LNCaP clone FGC (cell line): ENCODE data around the gene GTF2A1L.

Experiments
- DNase-seq: peaks from one replicate; pipeline ENCODE4 v3.0.0-alpha.2; 2011; ENCODE audit warnings: low read depth
- H3K4me3 ChIP-seq: 2 replicates; pipeline ENCODE4 v1.5.1; 2011; ENCODE audit warnings: mild to moderate bottlenecking, low read depth, low read length, control low read depth
- CTCF ChIP-seq: IDR thresholded peaks from 2 replicates; pipeline ENCODE4 v1.5.1; 2012; ENCODE audit warnings: mild to moderate bottlenecking; ENCODE audit not compliant: control insufficient read depth, insufficient read depth; ENCODE audit errors: extremely low read depth

The GTF2A1L gene

GRCh38 chr2:48624696-48625095 lies 7.0 kb downstream of the GTF2A1L start:
- no peak for TF ChIP-seq CTCF
- no peak for DNase-seq
- no peak overlapping the region for H3K4me3 ChIP-seq

- H3K4me3 ChIP-seq, result no peak overlapping the region
- no peak for DNase-seq
- no peak for TF ChIP-seq CTCF
Observed at GRCh38 chr2:48626047-48626446, 8.4 kb downstream of the GTF2A1L start.

GRCh38 chr2:48633143-48633542 lies 15.5 kb downstream of the GTF2A1L start:
- no peak for DNase-seq
- H3K4me3 ChIP-seq, result no peak overlapping the region
- TF ChIP-seq CTCF, result no peak

GRCh38 chr2:48635786-48636185 lies 18.1 kb downstream of the GTF2A1L start:
- DNase-seq, result no peak
- no peak overlapping the region for H3K4me3 ChIP-seq
- TF ChIP-seq CTCF, result no peak

- DNase-seq, result no peak
- H3K4me3 ChIP-seq, result no peak overlapping the region
- no peak for TF ChIP-seq CTCF
Observed at GRCh38 chr2:48638261-48638660, 20.6 kb downstream of the GTF2A1L start.

GRCh38 chr2:48651158-48651790 lies 33.6 kb downstream of the GTF2A1L start:
- TF ChIP-seq CTCF, result no peak
- peak; percentile 15 for DNase-seq

GRCh38 chr2:48668992-48669391 lies 51.3 kb downstream of the GTF2A1L start:
- no peak for TF ChIP-seq CTCF
- DNase-seq, result no peak
- H3K4me3 ChIP-seq, result no peak overlapping the region

More at GRCh38 chr2:48651158-48651790, 33.6 kb downstream of the GTF2A1L start:
- no peak overlapping the region for H3K4me3 ChIP-seq
